Gastrocnemius medialis (tissue), 4 donors: Measurements from ENCODE around the gene TJP3. TPM values are rescaled to one million over a fixed set of nuclear protein-coding genes. Genes with fewer than 3 reads are reported as not detected.

Experiments used
- ATAC-seq, 2 donors: fragments of 150-250 bp; one replicate each; pipeline ENCODE4 v1.9.1; 2016
- DNase-seq, 2 donors: peaks; one replicate each; pipeline ENCODE4 v3.0.0-alpha.2; 2019
- H3K27ac ChIP-seq, 4 donors: fragments of 200-600 bp; sonication (generic); 1 replicate in 1 of 4; 2 replicates in 3 of 4; pipeline ENCODE4 v1.5.1; 2016 to 2018; ENCODE audit warnings: mild to moderate bottlenecking in 2 of 4, moderate library complexity in 1 of 4
- H3K27me3 ChIP-seq, 3 donors: fragments of 200-600 bp; sonication (generic) in 2 of 3; 1 replicate in 1 of 3; 2 replicates in 2 of 3; pipeline versions ENCODE4 v1.5.1 to v1.6.0; 2016 to 2019; ENCODE audit warnings: mild to moderate bottlenecking in 1 of 3, moderate library complexity in 1 of 3
- H3K36me3 ChIP-seq, 2 donors: fragments of 200-600 bp; sonication (generic) in 1 of 2; one replicate each; pipeline ENCODE4 v1.5.1; 2017 to 2018
- H3K4me1 ChIP-seq, 2 donors: fragments of 200-600 bp; sonication (generic) in 1 of 2; one replicate each; pipeline ENCODE4 v1.5.1; 2016 to 2017; ENCODE audit warnings: mild to moderate bottlenecking in 2 of 2
- H3K4me3 ChIP-seq, 4 donors: fragments of 200-600 bp; sonication (generic) in 3 of 4; 1 replicate in 1 of 4; 2 replicates in 3 of 4; pipeline ENCODE4 v1.5.1; 2016 to 2019; ENCODE audit warnings: mild to moderate bottlenecking in 2 of 4
- H3K9me3 ChIP-seq, 3 donors: fragments of 200-600 bp; sonication (generic) in 2 of 3; 1 replicate in 1 of 3; 2 replicates in 2 of 3; pipeline ENCODE4 v1.5.1; 2016 to 2019
- CTCF ChIP-seq, 5 experiments: fragments of 450-650 bp in 3 of 5; fragments of 200-600 bp in 2 of 5; sonication (generic) in 2 of 5; IDR thresholded peaks in 4 of 5; conservative IDR thresholded peaks in 1 of 5; 1 replicate in 4 of 5; 2 replicates in 1 of 5; pipeline ENCODE4 v1.5.1; 2016 to 2019; ENCODE audit warnings: antibody characterized with exemption in 5 of 5, mild to moderate bottlenecking in 3 of 5, moderate library complexity in 3 of 5
- POLR2A ChIP-seq, 2 donors: fragments of 450-650 bp; IDR thresholded peaks; one replicate each; pipeline ENCODE4 v1.6.1; 2017; ENCODE audit warnings: antibody characterized with exemption in 2 of 2, mild to moderate bottlenecking in 2 of 2, moderate library complexity in 2 of 2
- in situ Hi-C, 4 donors: fragments of 200-750 bp; cut with MboI; loops; one replicate each; pipeline versions ENCODE4 v1.15.0 to v1.8.0; 2017; ENCODE audit warnings: low sequenced_read_pairs in 4 of 4
- intact Hi-C: fragments of 100-400 bp; cut with DNase I; formaldehyde crosslinking; loops from one replicate; pipeline ENCODE4 v1.15.1; 2023; ENCODE audit warnings: low total_unique reads
- total RNA-seq, 4 donors: library from RNA; depleted of rRNA; stranded (reverse); fragments of >200 nt; gene quantifications; one replicate each; pipeline versions ENCODE4 v1.1.0 to v1.2.3, GENCODE V29; 2016

The TJP3 gene
- total RNA-seq, 4 donors from 2014 or later: 0.67 to 3.7 (median 1.7) TPM

- Histone ChIP-seq H3K27ac (peak overlapping the region; percentile 49 to 72 (median 66)), H3K9me3 (no peaks in the 10 kb centered on the region), H3K4me3 (no peak overlapping the region), H3K4me1 (peaks cover 0 to 5% of the 10 kb centered on the region in 2 donors), H3K36me3 (no peaks in the 10 kb centered on the region), H3K27me3 (no peaks in the 10 kb centered on the region)
- DNase-seq (no peak), ATAC-seq (peak; percentile 11 to 30)
- TF ChIP-seq CTCF (IDR thresholded peaks at IDR 0.05 in 4 of 5, conservative IDR thresholded peaks at IDR 0.05 in 1 of 5) (no peak), POLR2A (IDR thresholded peaks at IDR 0.05) (no peak)
- intact Hi-C loops (no loop called here), in situ Hi-C loops (no loop called here)
Measured at GRCh38 chr19:3683405-3684053, 24.7 kb upstream of the TJP3 start.

- no peaks in the 10 kb centered on the region for H3K36me3 ChIP-seq
- H3K9me3 ChIP-seq: no peaks in the 10 kb centered on the region
- ATAC-seq (no peak), DNase-seq (no peak)
- TF ChIP-seq POLR2A (IDR thresholded peaks at IDR 0.05): no peak
- no peak for TF ChIP-seq CTCF (IDR thresholded peaks at IDR 0.05 in 4 of 5, conservative IDR thresholded peaks at IDR 0.05 in 1 of 5)
- no peak overlapping the region for H3K4me3 ChIP-seq
- H3K27ac ChIP-seq: peak overlapping the region in 3 of 4 donors; percentile 47 to 68 (median 55)
- no peaks in the 10 kb centered on the region for H3K27me3 ChIP-seq
- peaks cover 0 to 5% of the 10 kb centered on the region in 2 donors for H3K4me1 ChIP-seq
- intact Hi-C loops: no loop called here
- in situ Hi-C loops: no loop called here
Measured at GRCh38 chr19:3684054-3684816, 23.9 kb upstream of the TJP3 start.

GRCh38 chr19:3684817-3685410 lies 23.3 kb upstream of the TJP3 start:
- Histone ChIP-seq H3K27me3 (no peaks in the 10 kb centered on the region), H3K27ac (peak overlapping the region in 2 of 4 donors; percentile 55 to 68), H3K4me3 (no peak overlapping the region), H3K9me3 (no peaks in the 10 kb centered on the region), H3K36me3 (no peaks in the 10 kb centered on the region), H3K4me1 (peaks cover 0 to 5% of the 10 kb centered on the region in 2 donors)
- intact Hi-C loops (no loop called here), in situ Hi-C loops (no loop called here)
- no peak for ATAC-seq
- DNase-seq: no peak
- TF ChIP-seq CTCF (IDR thresholded peaks at IDR 0.05 in 4 of 5, conservative IDR thresholded peaks at IDR 0.05 in 1 of 5): no peak
- no peak for TF ChIP-seq POLR2A (IDR thresholded peaks at IDR 0.05)

- no peaks in the 10 kb centered on the region for H3K27me3 ChIP-seq
- intact Hi-C loops (no loop called here), in situ Hi-C loops (no loop called here)
- no peaks in the 10 kb centered on the region for H3K36me3 ChIP-seq
- H3K4me3 ChIP-seq: peak overlapping the region in 1 of 4 donors; percentile 8
- ATAC-seq (no peak), DNase-seq (no peak)
- H3K27ac ChIP-seq: peak overlapping the region in 2 of 4 donors; percentile 54 to 68
- peaks cover 0 to 5% of the 10 kb centered on the region in 2 donors for H3K4me1 ChIP-seq
- H3K9me3 ChIP-seq: no peaks in the 10 kb centered on the region
- TF ChIP-seq CTCF (IDR thresholded peaks at IDR 0.05 in 4 of 5, conservative IDR thresholded peaks at IDR 0.05 in 1 of 5): no peak
- TF ChIP-seq POLR2A (IDR thresholded peaks at IDR 0.05): no peak
Measured at GRCh38 chr19:3687393-3687773, 20.8 kb upstream of the TJP3 start.
